ENCODE results near the gene TBXT.
"Not testable (repeated sequence)": the region's sequence is repeated elsewhere in the genome, so short reads cannot be mapped to it uniquely, and the experiment has no call there.

The TBXT gene

GRCh38 chr6:166172546-166172945 lies 4.9 kb upstream of the TBXT start:
- DNase-seq (ENCODE audit: low read depth, low spot score): no peak

DNA sequence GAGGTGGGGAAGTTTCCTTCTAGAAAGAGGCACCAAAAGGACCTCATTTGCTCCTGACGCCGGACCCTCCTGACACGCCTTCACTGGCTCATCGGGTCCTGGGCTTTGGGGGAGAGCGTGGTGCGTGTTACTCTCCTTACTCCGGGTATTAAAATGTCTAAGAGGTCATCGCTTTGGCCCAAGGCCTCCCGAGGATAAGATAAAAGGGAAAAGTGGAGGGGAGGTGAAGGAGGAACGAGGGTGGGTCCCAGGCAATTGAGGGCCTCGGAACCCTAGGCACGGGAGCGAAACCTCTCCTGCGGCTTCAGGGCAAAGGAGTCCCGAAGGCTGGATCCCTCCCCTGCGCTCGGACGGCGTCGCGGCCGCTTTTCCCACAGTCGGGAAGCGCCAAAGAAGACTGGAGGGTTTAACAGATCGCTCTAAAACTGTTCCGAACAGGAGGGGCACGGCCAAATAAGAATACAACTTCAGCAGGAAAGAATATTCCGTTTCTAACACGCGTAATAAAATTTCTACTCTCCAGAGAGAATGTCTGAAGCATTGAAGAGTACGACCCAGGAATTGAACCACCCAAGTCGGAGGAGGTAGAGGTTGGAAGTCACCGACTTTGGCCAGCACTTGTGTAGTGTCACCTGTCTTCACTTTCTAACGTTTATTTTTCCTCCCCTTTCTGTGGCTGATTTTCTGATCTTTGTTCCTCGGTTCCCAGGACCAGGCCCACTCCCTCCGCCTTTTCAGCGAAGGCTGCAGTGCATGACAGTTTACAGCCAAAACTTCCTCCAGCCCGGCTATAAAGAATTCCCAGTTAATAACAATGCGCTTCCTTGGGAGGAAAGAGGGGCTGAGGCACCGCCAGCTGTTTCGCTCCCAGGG lies 2.1 kb upstream of the TBXT start:
- no peak for DNase-seq (ENCODE audit: low read depth, low spot score)

- DNase-seq (ENCODE audit: low read depth, low spot score): no peak
Observed at GRCh38 chr6:166168616-166169548, 1.2 kb upstream of the TBXT start.

GRCh38 chr6:166167258-166167731 lies 356 bp downstream of the TBXT start:
- no peak for DNase-seq (ENCODE audit: low read depth, low spot score)

- no peak for DNase-seq (ENCODE audit: low read depth, low spot score)
Observed at GRCh38 chr6:166166314-166167257, 1.1 kb downstream of the TBXT start.

DNA sequence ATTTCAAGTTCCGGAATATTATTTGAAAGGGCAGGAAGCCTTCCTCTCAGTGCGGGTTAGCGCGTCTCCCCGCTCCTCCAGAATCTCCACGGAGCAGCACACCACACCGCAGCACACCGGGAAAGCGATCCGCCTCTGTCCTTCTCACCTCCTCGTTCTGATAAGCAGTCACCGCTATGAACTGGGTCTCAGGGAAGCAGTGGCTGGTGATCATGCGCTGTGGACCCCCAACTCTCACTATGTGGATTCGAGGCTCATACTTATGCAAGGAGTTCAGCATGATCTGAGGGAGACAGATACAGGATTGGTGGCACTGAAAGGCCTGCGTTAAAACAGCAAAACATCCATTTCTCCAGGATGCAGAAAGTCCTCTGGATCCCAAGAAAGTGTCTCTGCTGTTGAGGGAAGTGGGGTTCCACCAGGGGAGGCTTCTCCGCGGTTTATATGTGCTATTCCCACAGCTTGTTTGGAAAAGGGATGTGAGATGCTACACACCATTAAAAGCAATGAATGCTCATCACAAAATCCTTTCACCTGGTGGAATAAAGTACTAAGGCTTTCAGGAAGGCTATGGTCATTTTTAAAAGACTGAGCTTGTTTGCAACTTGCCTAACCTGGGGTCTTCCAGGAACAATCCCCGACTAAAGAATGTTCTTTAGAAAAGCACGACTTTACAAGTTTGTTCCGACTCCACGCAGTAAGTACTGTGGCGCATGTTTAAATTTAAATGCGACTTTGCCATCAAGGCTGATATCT lies 1.9 kb downstream of the TBXT start:
- no peak for DNase-seq (ENCODE audit: low read depth, low spot score)

- DNase-seq (ENCODE audit: low read depth, low spot score): no peak
Observed at GRCh38 chr6:166162599-166163342, 4.9 kb downstream of the TBXT start.

GRCh38 chr6:166157930-166158617 lies 9.6 kb downstream of the TBXT start:
- no peak for DNase-seq (ENCODE audit: low read depth, low spot score)

GRCh38 chr6:166156942-166157341 lies 10.7 kb downstream of the TBXT start:
- no peak for DNase-seq (ENCODE audit: low read depth, low spot score)

GRCh38 chr6:166153966-166154365 lies 13.7 kb downstream of the TBXT start:
- no peak for DNase-seq (ENCODE audit: low read depth, low spot score)

GRCh38 chr6:166152660-166153059 lies 15.0 kb downstream of the TBXT start:
- no peak for DNase-seq (ENCODE audit: low read depth, low spot score)

DNA sequence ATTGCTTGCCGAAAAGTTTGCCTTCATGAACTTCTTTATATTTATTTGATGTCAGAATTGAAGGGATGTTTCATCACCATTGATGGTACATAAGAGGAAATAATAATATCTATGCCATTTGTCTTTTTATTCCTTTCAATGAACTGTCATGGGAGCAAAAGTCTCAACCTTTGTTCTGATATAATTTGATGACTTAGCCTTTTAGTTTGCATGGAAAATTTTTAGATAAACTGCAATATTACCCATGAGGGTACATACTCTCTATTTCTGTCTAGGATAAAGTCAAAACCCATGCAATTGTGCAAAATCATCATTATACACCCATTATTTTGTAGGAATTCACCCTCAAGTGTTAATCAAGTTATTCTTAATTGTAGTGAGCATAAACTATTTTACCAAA lies 15.9 kb downstream of the TBXT start:
- DNase-seq (ENCODE audit: low read depth, low spot score): no peak

DNA sequence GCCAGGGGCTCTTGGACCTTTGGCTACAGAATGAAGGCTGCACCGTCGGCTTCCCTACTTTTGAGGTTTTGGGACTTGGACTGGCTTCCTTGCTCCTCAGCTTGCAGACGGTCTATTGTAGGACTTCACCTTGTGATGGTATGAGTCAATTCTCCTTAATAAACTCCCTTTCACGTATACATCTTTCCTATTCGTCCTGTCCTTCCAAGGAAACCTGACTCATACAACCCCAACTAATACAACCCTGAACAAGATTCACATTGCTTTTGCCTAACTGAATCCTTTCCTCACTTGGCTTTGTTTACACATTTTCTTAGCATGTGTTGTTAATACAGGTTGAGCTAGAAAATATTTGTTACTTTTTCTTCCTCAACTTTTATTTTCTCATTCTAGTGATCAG lies 21.9 kb downstream of the TBXT start:
- no peak for DNase-seq (ENCODE audit: low read depth, low spot score)

- DNase-seq (ENCODE audit: low read depth, low spot score): no peak
Observed at GRCh38 chr6:166143011-166143410, 24.6 kb downstream of the TBXT start.

GRCh38 chr6:166127624-166128472 lies 39.8 kb downstream of the TBXT start:
- DNase-seq (ENCODE audit: low read depth, low spot score): no peak

DNA sequence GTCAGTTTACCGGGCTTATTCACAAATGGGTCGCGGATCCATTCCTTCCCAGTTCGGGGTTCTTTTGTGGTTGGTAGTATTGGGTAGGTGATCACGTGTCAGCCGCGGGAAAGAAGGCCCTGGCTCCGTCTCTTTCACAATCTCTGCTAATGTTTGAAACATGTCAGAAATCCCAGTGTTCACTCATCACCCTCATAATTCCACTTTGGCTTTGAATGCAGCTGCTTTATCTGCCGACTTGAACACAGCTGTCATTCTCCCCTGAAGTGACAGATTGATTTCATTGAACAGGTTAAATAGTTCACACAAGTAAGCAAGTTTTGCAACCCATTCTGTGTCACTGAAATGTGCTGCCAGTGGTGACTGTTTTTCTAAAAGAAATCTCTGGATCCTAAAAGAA lies 44.5 kb downstream of the TBXT start:
- not testable (repeated sequence) for DNase-seq (ENCODE audit: low read depth, low spot score)

GRCh38 chr6:166121726-166122125 lies 45.9 kb downstream of the TBXT start:
- no peak for DNase-seq (ENCODE audit: low read depth, low spot score)

All from iPS DF 19.7 (cell line).